ENCODE measurements around the gene ADARB1.

The ADARB1 gene

DNA sequence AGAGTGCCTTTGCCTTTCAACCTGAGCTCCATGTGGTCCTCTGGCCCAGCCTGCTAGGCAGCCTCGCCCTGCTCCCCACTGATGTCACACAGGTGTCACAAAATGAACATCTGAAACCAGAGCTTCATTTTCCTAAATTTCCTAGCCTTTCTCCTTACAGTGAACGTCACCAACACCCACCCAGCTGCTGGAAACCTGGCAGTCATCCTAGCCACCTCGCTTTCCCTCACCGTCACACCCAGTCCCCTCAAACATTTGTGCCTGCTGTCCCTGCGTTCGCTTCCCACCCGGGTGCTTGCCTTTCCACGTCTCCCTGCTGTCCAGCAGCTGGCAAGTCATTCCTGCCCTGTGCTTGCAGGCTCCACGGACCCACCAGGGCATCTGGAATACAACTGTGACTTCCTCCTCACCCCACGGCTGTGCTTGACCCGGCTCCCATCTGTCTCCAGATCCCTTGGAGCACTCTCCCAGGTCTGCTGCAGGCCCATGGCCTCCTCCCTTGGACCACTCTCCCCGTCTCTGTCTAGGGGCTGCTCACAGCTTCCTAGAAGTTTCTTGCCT lies 23.5 kb downstream of the ADARB1 start:
- TF ChIP-seq CTCF (IDR thresholded peaks at IDR 0.05; ENCODE audit: insufficient read depth, low read depth, low read length, missing control alignments) = no peak
- no peak overlapping the region for H3K4me3 ChIP-seq (ENCODE audit: low read length)
- DNase-seq (ENCODE audit: low read depth) = no peak

GRCh38 chr21:45098867-45099266 lies 24.5 kb downstream of the ADARB1 start:
- H3K4me3 ChIP-seq (ENCODE audit: low read length) = no peak overlapping the region
- peak; percentile 24 for DNase-seq (ENCODE audit: low read depth)
- TF ChIP-seq CTCF (IDR thresholded peaks at IDR 0.05; ENCODE audit: insufficient read depth, low read depth, low read length, missing control alignments) = peak; percentile 44

DNA sequence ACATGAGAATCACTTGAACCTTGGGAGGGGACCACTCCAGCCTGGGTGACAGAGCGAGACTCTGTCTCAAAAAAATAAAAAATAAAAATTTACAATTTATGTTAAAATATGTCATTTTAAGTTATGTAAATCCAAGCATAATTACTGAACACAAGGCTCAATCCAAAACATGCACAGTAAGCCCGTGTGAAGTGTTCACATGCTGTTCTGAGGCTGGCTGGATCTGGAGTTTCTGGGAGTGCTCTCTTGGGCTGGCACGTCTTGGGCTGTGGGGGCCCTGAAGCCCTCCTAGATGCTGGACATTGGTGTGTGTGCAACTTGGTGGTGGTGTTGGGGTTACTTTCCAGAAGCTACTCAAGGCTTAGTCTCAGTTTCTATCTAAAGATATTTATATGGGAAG lies 25.2 kb downstream of the ADARB1 start:
- DNase-seq (ENCODE audit: low read depth) = no peak
- no peak overlapping the region for H3K4me3 ChIP-seq (ENCODE audit: low read length)
- TF ChIP-seq CTCF (IDR thresholded peaks at IDR 0.05; ENCODE audit: insufficient read depth, low read depth, low read length, missing control alignments) = no peak

DNA sequence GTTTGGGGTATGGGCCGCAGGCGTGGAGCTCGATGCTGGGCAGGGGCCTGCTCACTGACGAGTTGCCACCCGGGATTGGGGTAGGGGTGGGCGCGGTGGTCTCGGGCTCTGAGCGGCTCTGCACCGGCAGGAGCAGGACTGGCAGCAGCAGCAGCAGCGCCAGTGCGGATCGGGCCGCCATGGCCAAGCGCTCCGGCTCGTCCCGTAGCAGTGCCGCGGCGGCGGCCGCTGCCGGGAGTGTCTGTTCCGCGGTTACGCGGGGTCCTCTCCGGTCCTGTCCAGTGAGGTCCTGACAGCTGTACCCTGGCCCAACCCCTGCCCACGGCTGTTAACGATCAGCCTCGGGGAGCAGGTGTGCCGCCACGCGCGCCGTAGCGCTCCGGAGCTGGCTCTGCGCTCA lies 26.5 kb downstream of the ADARB1 start:
- no peak for TF ChIP-seq CTCF (IDR thresholded peaks at IDR 0.05; ENCODE audit: insufficient read depth, low read depth, low read length, missing control alignments)
- DNase-seq (ENCODE audit: low read depth) = no peak
- H3K4me3 ChIP-seq (ENCODE audit: low read length) = no peak overlapping the region

GRCh38 chr21:45102391-45102932 lies 28.1 kb downstream of the ADARB1 start:
- TF ChIP-seq CTCF (IDR thresholded peaks at IDR 0.05; ENCODE audit: insufficient read depth, low read depth, low read length, missing control alignments) = peak; percentile 58
- no peak overlapping the region for H3K4me3 ChIP-seq (ENCODE audit: low read length)
- DNase-seq (ENCODE audit: low read depth) = peak; percentile 70

- no peak for TF ChIP-seq CTCF (IDR thresholded peaks at IDR 0.05; ENCODE audit: insufficient read depth, low read depth, low read length, missing control alignments)
- no peak for DNase-seq (ENCODE audit: low read depth)
- H3K4me3 ChIP-seq (ENCODE audit: low read length) = no peak overlapping the region
These were observed 29.7 kb downstream of the ADARB1 start for GRCh38 chr21:45103971-45104520.

DNA sequence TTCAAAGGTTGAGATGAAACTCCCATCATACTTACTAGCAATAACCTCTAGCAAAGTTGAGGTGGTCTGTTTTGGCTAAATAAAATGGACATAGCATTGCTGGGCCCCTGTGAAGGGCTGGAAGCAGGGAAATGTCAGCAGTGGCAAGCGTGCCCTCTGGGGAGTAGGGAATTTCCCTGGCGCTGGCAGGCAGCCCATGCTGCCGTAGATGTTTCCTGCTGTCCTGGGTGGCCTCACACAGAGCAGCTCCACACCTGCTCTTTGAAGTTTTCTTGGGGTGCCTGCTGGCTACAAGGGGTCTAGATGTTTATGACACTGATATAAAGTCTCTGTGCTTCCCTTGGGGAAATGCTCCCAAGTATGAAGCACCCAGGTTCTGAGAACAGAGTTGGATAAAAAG lies 30.2 kb downstream of the ADARB1 start:
- no peak for TF ChIP-seq CTCF (IDR thresholded peaks at IDR 0.05; ENCODE audit: insufficient read depth, low read depth, low read length, missing control alignments)

More for the DNA sequence above, 30.2 kb downstream of the ADARB1 start:
- DNase-seq (ENCODE audit: low read depth) = peak; percentile 60
- no peak overlapping the region for H3K4me3 ChIP-seq (ENCODE audit: low read length)

Measured in epithelial cell of esophagus (primary cell).